ENCODE data around the gene GNAS-AS1. TPM values are rescaled to one million over a fixed set of nuclear protein-coding genes. Genes with fewer than 3 reads are reported as not detected.

GNAS-AS1 gene
- polyA plus RNA-seq: not detected in 2 replicates

DNA sequence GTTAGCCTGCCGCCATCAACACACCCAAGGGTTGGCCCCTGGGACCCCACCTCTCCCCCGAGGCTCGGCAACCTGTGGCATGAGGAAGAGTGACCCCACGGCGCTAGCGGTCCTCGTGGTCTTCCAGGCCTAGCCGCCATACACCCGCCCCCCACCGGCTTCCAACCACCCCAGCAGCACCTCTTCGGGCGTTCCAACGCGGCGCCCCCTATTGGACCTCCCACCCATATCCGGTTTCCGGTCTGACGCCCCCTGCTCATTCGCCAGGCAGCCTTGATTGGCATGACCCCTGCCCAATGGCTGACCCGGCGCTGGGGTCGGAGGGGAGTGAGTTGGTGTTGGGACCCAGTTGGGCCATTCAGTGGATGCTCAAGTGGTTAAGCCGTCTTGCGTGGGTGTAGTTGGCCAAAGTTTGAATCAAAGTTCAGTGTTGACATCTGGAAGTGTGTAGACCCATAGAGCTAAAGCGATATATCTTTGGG lies at the start of gene GNAS-AS1:
Gene GNAS-AS1, minus strand, starts transcription at position 210 of the 482 bp plus-strand sequence.

GRCh38 chr20:58852543-58853271 lies 2.0 kb upstream of the GNAS-AS1 start, which contains the start of gene GNAS:
GNAS (plus strand) TSS chr20:58852716.

Other genes with a start within 250 kb of the GNAS-AS1 start
- 6.4 and 7.2 TPM in 2 replicates for gene STX16, start 199.6 kb downstream of the GNAS-AS1 start, polyA plus RNA-seq
- 0.15 and 0.60 TPM in 2 replicates for gene NPEPL1, start 158.1 kb downstream of the GNAS-AS1 start, polyA plus RNA-seq
- gene GNAS, start 1.8 kb upstream of the GNAS-AS1 start, polyA plus RNA-seq: 896 and 901 TPM in 2 replicates
- gene NELFCD, start 130.4 kb upstream of the GNAS-AS1 start, polyA plus RNA-seq: 11.0 and 12.4 TPM in 2 replicates
- gene CTSZ, start 156.4 kb upstream of the GNAS-AS1 start, polyA plus RNA-seq: not detected in 2 replicates
- gene TUBB1, start 168.5 kb upstream of the GNAS-AS1 start, polyA plus RNA-seq: not detected in 2 replicates
- 357 and 438 TPM in 2 replicates for gene ATP5F1E, start 181.4 kb upstream of the GNAS-AS1 start, polyA plus RNA-seq
- 12.4 and 21.0 TPM in 2 replicates for gene PRELID3B, start 191.9 kb upstream of the GNAS-AS1 start, polyA plus RNA-seq